SJCRH30 (cell line): Measurements from ENCODE around the gene PLEKHG5. TPM values are rescaled to one million over a fixed set of nuclear protein-coding genes. Genes with fewer than 3 reads are reported as not detected.
A peak's percentile ranks its signal among the peaks of the same experiment; 100 is the strongest.

Experiments
- DNase-seq, 2 experiments: peaks; one replicate each; pipeline ENCODE4 v3.0.0-alpha.2; 2015 to 2020
- H3K27ac ChIP-seq: fragments of 250-450 bp; sonication (Bioruptor Pico); 2 replicates; pipeline ENCODE4 v1.5.1; 2020; ENCODE audit warnings: mild to moderate bottlenecking, moderate library complexity
- H3K27me3 ChIP-seq: fragments of 250-450 bp; sonication (Bioruptor Pico); 2 replicates; pipeline ENCODE4 v1.5.1; 2020; ENCODE audit warnings: mild to moderate bottlenecking, moderate library complexity
- H3K36me3 ChIP-seq: fragments of 250-450 bp; sonication (Bioruptor Pico); 2 replicates; pipeline ENCODE4 v1.5.1; 2020; ENCODE audit warnings: mild to moderate bottlenecking, moderate library complexity
- H3K4me1 ChIP-seq: fragments of 250-450 bp; sonication (Bioruptor Pico); 2 replicates; pipeline ENCODE4 v1.5.1; 2020; ENCODE audit warnings: mild to moderate bottlenecking, moderate library complexity
- H3K4me3 ChIP-seq: fragments of 250-450 bp; sonication (Bioruptor Pico); 2 replicates; pipeline ENCODE4 v1.5.1; 2020; ENCODE audit warnings: mild to moderate bottlenecking, moderate library complexity
- H3K9me3 ChIP-seq: fragments of 250-450 bp; sonication (Bioruptor Pico); replicated peaks from 2 replicates; pipeline ENCODE4 v1.5.1; 2020; ENCODE audit warnings: mild to moderate bottlenecking, moderate library complexity
- total RNA-seq: library from RNA; depleted of rRNA; stranded (reverse); fragments of >200 nt; shearing (Covaris generic); gene quantifications from 2 replicates; pipeline ENCODE4 v1.2.3, GENCODE V29; 2014

PLEKHG5 gene
- total RNA-seq, 1 experiment from 2014 or later, result 5.3 TPM

DNA sequence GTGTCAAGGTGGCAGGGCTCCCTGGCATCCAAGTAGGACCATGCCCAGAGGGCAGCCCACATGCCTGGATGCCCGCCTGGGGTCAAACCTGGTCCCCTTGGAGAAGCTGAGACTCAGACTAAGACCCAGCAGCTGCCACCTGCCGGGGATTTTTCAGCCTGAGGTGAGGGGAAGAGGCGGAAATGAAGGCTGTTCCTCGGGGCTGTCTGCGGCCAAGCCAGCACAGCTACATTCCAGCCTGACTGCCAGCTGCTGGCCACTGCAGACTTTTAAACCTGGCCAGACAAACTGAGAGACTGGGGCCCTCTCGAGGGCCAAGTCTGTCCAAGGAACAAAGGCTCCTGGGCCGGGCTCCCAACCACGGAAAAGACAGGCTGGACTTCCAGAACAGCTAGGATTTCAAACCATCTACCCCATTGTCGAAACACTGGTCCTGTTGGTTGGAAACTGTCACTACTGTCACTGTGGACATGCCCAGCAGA lies 21.9 kb upstream of the PLEKHG5 start:
- Histone ChIP-seq H3K27ac (peak overlapping the region; percentile 68), H3K36me3 (no peaks in the 10 kb centered on the region), H3K4me1 (peaks cover 54% of the 10 kb centered on the region), H3K9me3 (no peaks in the 10 kb centered on the region), H3K4me3 (no peak overlapping the region), H3K27me3 (no peaks in the 10 kb centered on the region)
- DNase-seq, result peak; percentile 87 to 92

DNA sequence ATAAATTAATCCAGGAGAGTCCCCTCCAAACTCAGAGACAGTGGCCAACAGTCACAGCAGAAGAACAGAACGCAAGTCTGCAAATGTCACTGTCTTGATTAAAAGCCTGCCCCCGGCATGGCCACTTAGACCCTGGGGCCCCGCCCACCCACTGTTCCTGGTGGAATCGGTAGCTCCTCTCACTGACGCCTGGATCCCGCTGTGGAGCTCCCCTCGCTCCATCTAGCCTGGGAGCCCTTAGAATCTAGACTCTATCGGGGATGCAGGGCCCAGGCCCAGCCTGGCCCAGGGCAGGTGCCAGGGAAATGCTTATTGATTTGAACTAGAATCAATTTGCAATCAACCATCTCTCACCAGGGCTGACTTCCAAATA lies 21.4 kb upstream of the PLEKHG5 start:
- DNase-seq, result peak; percentile 54 to 62
- Histone ChIP-seq H3K4me1 (peaks cover 58% of the 10 kb centered on the region), H3K9me3 (no peaks in the 10 kb centered on the region), H3K36me3 (no peaks in the 10 kb centered on the region), H3K27me3 (no peaks in the 10 kb centered on the region), H3K27ac (peak overlapping the region; percentile 68), H3K4me3 (no peak overlapping the region)

DNA sequence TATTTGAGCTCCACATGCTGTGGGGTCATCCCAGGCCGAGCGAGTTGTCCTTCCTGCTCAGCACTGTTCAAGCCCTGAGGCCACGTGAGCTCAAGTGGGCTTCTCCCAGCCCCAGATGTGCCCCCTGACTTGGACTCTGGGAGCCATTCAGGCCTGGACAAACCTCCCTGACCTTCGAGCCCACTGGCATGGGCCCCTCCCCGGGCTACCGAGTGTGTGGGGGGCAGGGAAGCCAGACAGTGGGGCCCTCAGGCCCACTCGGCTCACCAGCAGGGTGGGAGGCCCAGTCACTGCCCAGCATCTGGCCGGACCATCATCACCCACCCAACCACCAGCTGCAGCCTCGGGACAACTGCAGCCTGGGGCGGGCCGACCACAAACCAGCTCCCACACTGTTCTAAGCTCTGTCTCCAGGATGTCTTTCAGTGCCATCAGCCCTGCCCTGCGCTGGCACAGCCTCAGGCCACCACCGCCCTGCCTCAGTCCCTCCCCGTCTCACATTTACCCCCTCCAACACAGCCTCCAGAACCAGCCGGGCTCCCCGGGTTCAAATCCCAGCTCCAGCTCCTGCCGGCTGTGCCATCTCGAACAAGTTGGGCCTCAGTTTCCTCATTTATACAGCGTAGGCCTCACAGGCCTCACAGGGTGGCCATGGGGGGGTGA lies 20.9 kb upstream of the PLEKHG5 start:
- Histone ChIP-seq H3K27me3 (no peaks in the 10 kb centered on the region), H3K4me3 (no peak overlapping the region), H3K36me3 (no peaks in the 10 kb centered on the region), H3K4me1 (peaks cover 61% of the 10 kb centered on the region), H3K9me3 (no peaks in the 10 kb centered on the region), H3K27ac (peak overlapping the region; percentile 68)
- peak; percentile 74 to 82 for DNase-seq

DNA sequence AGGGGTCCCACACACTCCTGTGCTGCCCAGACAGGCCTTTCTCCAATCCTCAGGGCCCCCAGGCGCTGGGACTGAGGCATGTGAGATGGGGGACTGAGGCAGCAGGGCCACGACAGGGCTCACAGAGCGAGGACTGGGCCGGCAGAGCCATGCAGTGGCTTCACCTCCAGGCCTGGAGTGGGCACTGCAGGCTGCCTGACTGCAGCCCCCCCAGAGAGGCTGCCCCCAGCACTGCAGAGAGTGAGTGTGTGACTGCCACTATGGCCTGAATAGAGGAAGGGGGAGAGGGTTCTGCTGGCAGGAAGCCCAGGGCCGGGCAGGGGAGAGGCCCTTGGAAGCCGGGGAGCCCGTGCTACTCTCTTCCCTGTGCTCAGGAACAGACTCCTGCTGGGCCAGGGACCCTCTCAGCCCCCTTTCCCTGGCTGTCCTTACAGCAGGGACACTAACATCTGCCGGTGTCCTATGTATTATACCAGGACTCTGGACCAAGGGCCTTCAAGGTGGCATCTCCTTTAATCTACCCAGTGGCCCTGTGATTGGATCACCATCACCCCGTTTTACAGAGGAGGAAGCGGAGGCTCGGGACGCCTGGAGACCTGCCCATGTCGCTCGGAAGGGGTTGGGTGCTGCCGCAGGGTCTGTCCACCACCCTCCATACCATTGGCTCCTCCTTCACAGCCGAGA lies 20.2 kb upstream of the PLEKHG5 start:
- peak overlapping the region; percentile 68 for H3K27ac ChIP-seq
- H3K4me1 ChIP-seq, result peaks cover 67% of the 10 kb centered on the region
- peak in 1 of 2 experiments; percentile 21 for DNase-seq
- H3K4me3 ChIP-seq, result no peak overlapping the region
- no peaks in the 10 kb centered on the region for H3K36me3 ChIP-seq
- no peaks in the 10 kb centered on the region for H3K27me3 ChIP-seq
- no peaks in the 10 kb centered on the region for H3K9me3 ChIP-seq

DNA sequence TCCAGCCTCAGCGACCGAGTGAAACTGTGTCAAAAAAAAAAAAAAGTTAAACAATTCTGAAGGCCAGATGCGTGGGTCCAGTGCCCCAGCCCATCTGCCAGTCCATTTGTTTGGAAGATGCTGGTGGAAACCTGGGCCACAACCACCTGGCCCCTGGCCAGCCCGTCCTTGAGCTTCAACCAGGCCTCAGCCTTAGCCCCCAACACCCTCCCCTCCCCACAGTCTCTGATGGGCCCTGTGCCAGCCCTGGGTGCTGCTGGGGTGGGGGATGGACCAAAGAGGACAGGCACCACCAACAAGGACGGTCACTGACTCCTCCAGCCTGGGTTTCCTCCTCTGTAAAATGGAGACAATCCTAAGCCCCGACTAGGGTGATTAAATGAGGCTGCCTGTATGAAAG lies 19.6 kb upstream of the PLEKHG5 start:
- peak; percentile 10 to 32 for DNase-seq
- peak overlapping the region; percentile 68; the same call in 1 of the 2 replicates for H3K27ac ChIP-seq
- H3K4me3 ChIP-seq, result no peak overlapping the region
- no peaks in the 10 kb centered on the region for H3K9me3 ChIP-seq
- H3K27me3 ChIP-seq, result no peaks in the 10 kb centered on the region
- peaks cover 71% of the 10 kb centered on the region for H3K4me1 ChIP-seq
- H3K36me3 ChIP-seq, result no peaks in the 10 kb centered on the region

DNA sequence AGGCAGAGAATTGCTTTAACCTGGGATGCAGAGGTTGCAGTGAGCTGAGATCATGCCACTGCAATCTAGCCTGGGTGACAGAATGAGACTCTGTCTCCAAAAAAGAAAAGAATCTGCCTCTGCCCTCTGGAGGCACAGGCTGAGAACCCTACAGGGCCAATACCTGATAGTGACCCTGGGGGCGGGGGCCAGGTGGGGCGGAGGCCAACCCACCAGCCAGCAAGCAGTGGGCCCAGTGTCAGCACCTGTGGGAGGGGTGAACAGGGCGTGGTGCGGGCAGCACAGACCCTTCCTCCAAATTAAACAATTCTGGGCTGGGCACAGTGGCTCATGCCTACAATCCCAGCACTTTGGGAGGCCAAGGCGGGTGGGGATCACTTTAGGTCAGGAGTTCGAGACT lies 19.0 kb upstream of the PLEKHG5 start:
- Histone ChIP-seq H3K9me3 (no peaks in the 10 kb centered on the region), H3K4me3 (no peak overlapping the region), H3K4me1 (peaks cover 72% of the 10 kb centered on the region), H3K27ac (no peak overlapping the region), H3K36me3 (no peaks in the 10 kb centered on the region), H3K27me3 (no peaks in the 10 kb centered on the region)
- no peak for DNase-seq

DNA sequence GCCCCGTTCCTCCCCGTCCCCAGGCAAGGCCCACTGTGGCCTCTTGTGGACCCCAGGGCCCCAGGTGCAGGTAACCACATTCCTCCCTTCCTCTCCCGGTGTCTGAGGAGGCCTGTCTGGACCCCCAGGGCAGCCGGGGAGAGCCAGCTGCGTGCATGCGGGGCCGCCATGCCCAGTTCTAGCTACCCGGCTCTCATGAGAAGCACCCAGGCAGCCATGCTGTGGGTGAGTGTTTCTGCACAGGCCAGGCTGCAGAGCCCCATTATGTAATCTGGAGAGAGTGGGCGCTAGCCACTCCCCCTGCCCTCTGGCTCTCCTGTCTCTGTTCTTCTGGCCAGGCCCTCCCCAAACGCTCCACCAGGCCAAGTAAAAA lies 18.4 kb upstream of the PLEKHG5 start:
- Histone ChIP-seq H3K27ac (no peak overlapping the region), H3K27me3 (no peaks in the 10 kb centered on the region), H3K9me3 (no peaks in the 10 kb centered on the region), H3K4me1 (peaks cover 73% of the 10 kb centered on the region), H3K36me3 (no peaks in the 10 kb centered on the region), H3K4me3 (no peak overlapping the region)
- peak; percentile 17 to 32 for DNase-seq

DNA sequence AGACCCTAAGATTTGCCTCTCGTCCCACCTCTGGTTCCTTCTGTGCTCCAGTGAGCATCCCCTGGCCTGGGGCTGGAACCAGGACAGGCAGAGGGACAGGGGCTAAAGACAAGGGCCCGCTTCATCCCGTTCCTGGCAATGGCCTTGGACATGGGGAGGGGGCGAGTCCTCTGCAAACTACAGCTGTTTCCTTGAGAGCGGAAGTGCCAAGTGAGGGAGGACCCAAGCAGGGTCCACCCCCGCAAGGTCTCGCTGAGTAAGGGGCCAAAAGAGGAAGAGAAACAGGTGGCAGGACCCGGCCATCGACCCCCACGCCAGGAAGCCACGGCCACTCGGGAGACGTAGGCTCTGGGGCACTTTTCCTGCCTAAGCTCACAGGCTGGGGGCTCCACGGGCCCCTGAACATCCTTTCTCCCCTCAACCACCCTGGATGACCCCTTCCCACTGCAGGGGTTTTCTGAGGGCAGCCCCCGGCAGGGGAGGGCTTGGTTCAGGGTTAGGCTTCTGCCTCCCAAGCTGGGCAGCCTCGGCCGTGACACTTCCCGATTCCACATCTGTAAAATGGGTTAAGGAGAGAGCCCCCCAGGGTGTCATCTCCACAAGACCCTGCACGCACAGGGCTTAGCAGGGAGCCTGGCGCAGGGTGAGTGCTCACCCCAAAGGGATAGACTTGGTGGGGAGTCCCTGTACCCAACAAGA lies 17.9 kb upstream of the PLEKHG5 start:
- H3K27ac ChIP-seq, result no peak overlapping the region
- DNase-seq, result peak; percentile 20 to 34
- H3K36me3 ChIP-seq, result no peaks in the 10 kb centered on the region
- H3K4me3 ChIP-seq, result no peak overlapping the region
- no peaks in the 10 kb centered on the region for H3K9me3 ChIP-seq
- peaks cover 73% of the 10 kb centered on the region for H3K4me1 ChIP-seq
- no peaks in the 10 kb centered on the region for H3K27me3 ChIP-seq

DNA sequence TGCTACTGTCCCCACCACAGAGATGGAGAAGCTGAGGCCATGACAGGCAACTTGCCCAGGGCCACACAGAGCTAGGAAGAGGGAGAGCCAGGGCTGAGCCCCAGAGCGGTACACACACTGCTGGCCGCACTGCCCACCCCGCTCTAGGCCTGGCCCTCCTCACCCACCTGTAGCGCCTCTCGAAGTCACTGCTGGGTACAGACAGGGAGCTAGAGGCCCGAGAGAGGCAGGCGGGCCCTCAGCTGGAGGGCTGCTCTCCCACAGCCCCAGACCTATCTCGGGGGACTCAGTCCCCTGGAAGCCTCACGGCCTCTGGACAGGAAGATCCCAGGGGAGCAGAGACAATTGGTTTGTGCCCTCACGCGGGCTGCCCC lies 17.3 kb upstream of the PLEKHG5 start:
- no peak for DNase-seq
- H3K9me3 ChIP-seq, result no peaks in the 10 kb centered on the region
- peaks cover 70% of the 10 kb centered on the region for H3K4me1 ChIP-seq
- H3K36me3 ChIP-seq, result no peaks in the 10 kb centered on the region
- no peak overlapping the region for H3K4me3 ChIP-seq
- no peaks in the 10 kb centered on the region for H3K27me3 ChIP-seq
- no peak overlapping the region for H3K27ac ChIP-seq

DNA sequence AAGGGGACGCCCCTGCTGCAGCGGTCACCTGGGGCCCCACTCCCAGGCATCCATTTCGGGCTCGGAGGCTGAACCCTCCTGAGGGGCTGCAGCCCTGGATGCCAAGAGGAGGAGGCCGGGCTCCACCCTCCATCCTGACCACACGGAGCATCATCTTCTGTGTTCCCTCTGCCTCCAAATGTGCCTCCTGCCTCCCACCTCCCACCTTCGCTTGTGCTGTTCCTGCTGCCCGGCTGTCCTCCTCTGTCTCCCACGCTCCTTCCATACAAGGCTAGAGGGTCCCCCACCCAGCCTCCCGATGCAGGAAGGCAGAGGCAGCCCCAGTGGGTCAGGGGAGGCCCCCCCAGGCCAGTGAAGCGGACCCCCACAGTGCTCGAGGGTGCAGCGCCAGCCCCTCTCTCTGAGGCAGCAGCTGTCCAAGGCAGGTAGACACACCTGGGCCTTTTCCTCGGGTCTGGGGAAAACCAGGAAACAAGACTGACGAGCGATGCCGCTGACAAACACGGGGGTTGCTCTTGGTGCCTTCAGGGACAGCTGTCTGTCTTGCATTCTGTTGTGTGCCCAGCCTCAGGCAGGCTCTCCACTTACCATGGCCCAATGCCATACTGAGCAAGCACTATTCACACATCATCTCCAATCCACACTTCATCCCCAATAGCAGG lies 16.8 kb upstream of the PLEKHG5 start:
- H3K27me3 ChIP-seq, result no peaks in the 10 kb centered on the region
- no peak overlapping the region for H3K4me3 ChIP-seq
- no peaks in the 10 kb centered on the region for H3K9me3 ChIP-seq
- peak; percentile 20 to 37 for DNase-seq
- H3K36me3 ChIP-seq, result no peaks in the 10 kb centered on the region
- H3K27ac ChIP-seq, result no peak overlapping the region
- peaks cover 65% of the 10 kb centered on the region for H3K4me1 ChIP-seq

DNA sequence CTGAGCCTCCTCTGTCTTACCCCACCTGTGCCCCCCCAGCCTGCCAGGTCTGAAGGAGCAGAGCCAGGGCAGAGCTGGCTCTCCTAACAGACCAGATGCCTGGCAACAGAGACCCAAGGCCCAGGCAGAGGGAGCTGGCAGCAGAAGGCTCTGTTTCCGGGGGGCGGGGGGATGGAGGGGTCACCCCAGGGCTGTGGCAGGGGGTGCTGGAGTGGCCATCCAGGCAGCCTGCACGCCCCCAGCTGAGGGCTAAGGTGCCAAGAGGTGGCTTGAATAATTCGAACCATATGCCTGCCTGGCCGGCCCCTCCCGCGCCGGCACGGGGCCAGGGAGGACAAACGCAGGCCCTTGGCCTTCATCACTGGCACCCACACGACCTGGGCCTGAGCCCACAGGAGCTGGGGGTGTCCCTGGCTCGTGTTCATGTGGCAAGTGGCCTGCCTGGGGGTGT lies 16.0 kb upstream of the PLEKHG5 start:
- DNase-seq, result no peak
- H3K27me3 ChIP-seq, result no peaks in the 10 kb centered on the region
- H3K4me3 ChIP-seq, result no peak overlapping the region
- no peak overlapping the region for H3K27ac ChIP-seq
- no peaks in the 10 kb centered on the region for H3K36me3 ChIP-seq
- H3K4me1 ChIP-seq, result peaks cover 62% of the 10 kb centered on the region
- H3K9me3 ChIP-seq, result no peaks in the 10 kb centered on the region

DNA sequence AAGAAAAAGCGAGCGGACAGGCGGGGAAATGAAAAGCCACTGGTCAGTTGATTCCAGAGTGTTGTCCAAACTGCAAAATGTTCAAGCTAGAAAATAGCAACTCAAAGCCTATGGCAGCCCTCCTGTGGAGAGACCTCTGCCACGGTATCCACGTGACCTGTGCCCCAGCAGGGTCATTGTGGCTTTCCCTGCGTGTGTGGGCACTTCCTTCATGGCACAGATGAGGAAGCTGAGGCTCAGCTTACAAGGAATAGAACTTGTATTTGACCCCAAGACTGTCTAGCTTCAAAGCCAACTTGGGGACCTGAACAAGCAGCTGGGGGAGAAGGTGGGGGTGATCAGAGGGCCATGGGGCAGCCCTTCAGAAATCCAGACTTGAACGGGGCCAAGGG lies 15.6 kb upstream of the PLEKHG5 start:
- Histone ChIP-seq H3K27ac (no peak overlapping the region), H3K27me3 (no peaks in the 10 kb centered on the region), H3K4me1 (peaks cover 62% of the 10 kb centered on the region), H3K36me3 (no peaks in the 10 kb centered on the region), H3K9me3 (no peaks in the 10 kb centered on the region), H3K4me3 (no peak overlapping the region)
- no peak for DNase-seq

DNA sequence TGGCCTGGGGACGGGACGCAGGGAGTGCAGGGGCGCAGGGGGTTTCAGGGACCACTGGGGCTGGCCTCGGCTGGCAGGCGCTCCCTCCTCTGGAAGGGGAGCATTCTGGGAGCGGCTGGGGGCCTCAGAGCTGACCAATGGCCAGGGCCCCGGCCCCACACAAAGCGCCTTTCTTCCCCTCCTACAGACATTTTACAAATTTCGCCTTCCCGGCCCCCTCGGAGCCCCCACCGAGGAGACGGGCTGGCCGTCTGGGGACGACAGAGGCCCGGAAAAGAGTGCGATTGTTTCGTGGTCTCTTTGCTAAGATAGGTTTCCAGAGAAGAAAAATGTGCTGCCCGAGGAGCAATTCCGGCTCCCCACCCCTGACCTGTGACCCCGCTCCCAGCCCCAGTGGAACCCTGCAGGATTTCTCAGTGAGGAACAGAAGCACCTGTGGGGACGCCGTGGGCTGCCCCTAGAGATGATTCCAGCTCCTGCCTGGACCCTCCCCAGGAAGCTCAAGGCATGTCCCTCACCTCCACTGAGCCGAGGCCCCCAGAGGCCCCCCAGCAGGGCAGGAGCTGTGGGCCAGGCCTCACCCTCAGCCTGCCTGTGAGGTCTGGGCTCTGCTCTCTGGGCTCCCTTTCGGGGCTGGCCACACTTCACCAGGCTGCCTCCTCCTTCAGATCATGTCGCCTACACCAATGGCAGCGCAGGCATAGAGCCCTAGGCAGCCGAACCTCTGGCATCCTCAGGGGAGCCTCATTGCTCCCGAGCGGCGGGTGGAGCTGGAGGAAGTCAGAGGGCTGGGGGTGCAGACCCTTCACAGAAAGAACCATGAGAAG lies 15.0 kb upstream of the PLEKHG5 start:
- DNase-seq, result peak in 1 of 2 experiments; percentile 11
- Histone ChIP-seq H3K36me3 (no peaks in the 10 kb centered on the region), H3K4me3 (no peak overlapping the region), H3K27me3 (no peaks in the 10 kb centered on the region), H3K9me3 (no peaks in the 10 kb centered on the region), H3K4me1 (peaks cover 62% of the 10 kb centered on the region), H3K27ac (no peak overlapping the region)
